NCI-H2029 treated with DMSO at 0.1 percent for 48 hours (cell line): ENCODE measurements around the gene EXOC6B.
"Not testable (repeated sequence)": the region's sequence is repeated elsewhere in the genome, so short reads cannot be mapped to it uniquely, and the experiment has no call there.

Source experiments
- DNase-seq: peaks from one replicate; lab custom pipeline; 2025; lab: John Stamatoyannopoulos, UW

Gene EXOC6B

GRCh38 chr2:72543497-72544216, 282.2 kb downstream of the EXOC6B start:
- no peak for DNase-seq

- DNase-seq = no peak
These were observed 286.7 kb downstream of the EXOC6B start for GRCh38 chr2:72539071-72539552.

- DNase-seq = no peak
These were observed 287.3 kb downstream of the EXOC6B start for GRCh38 chr2:72538486-72538885.

GRCh38 chr2:72535586-72535985, 290.2 kb downstream of the EXOC6B start:
- not testable (repeated sequence) for DNase-seq

GRCh38 chr2:72533765-72534164, 292.1 kb downstream of the EXOC6B start:
- DNase-seq = no peak

- no peak for DNase-seq
These were observed 298.4 kb downstream of the EXOC6B start for GRCh38 chr2:72527424-72527823.

- no peak for DNase-seq
These were observed 299.2 kb downstream of the EXOC6B start for GRCh38 chr2:72526623-72527022.

GRCh38 chr2:72524071-72524470, 301.8 kb downstream of the EXOC6B start:
- no peak for DNase-seq

- no peak for DNase-seq
These were observed 310.1 kb downstream of the EXOC6B start for GRCh38 chr2:72515696-72516095.

GRCh38 chr2:72513011-72513410, 312.8 kb downstream of the EXOC6B start:
- DNase-seq = no peak

GRCh38 chr2:72512376-72512775, 313.5 kb downstream of the EXOC6B start:
- no peak for DNase-seq

- DNase-seq = no peak
These were observed 313.9 kb downstream of the EXOC6B start for GRCh38 chr2:72511906-72512305.

GRCh38 chr2:72497763-72498162, 328.1 kb downstream of the EXOC6B start:
- DNase-seq = no peak

GRCh38 chr2:72496479-72496878, 329.4 kb downstream of the EXOC6B start:
- DNase-seq = no peak

- DNase-seq = no peak
These were observed 331.4 kb downstream of the EXOC6B start for GRCh38 chr2:72494392-72494791.

GRCh38 chr2:72484622-72485021, 341.2 kb downstream of the EXOC6B start:
- DNase-seq = not testable (repeated sequence)

GRCh38 chr2:72483346-72483745, 342.5 kb downstream of the EXOC6B start:
- DNase-seq = no peak

- no peak for DNase-seq
These were observed 350.6 kb downstream of the EXOC6B start for GRCh38 chr2:72475246-72475645.

- no peak for DNase-seq
These were observed 367.9 kb downstream of the EXOC6B start for GRCh38 chr2:72457801-72458516.

GRCh38 chr2:72454189-72454588, 371.6 kb downstream of the EXOC6B start:
- no peak for DNase-seq

GRCh38 chr2:72442270-72442669, 383.6 kb downstream of the EXOC6B start:
- DNase-seq = no peak

- DNase-seq = no peak
These were observed 385.9 kb downstream of the EXOC6B start for GRCh38 chr2:72439892-72440291.

- DNase-seq = no peak
These were observed 387.5 kb downstream of the EXOC6B start for GRCh38 chr2:72438364-72438763.
